GM23248 (cell line): Measurements from ENCODE around the gene CMSS1. TPM values are rescaled to one million over a fixed set of nuclear protein-coding genes. Genes with fewer than 3 reads are reported as not detected.
A peak's percentile ranks its signal among the peaks of the same experiment; 100 is the strongest.

Experiments used
- DNase-seq: peaks from one replicate; pipeline ENCODE4 v3.0.0-alpha.2; 2015
- H2AFZ ChIP-seq: fragments of 200-600 bp; sonication (generic); 2 replicates; pipeline ENCODE4 v1.6.1; 2016; ENCODE audit warnings: antibody characterized with exemption
- H3F3A ChIP-seq: fragments of 200-600 bp; sonication (generic); 2 replicates; pipeline ENCODE4 v1.6.1; 2016; ENCODE audit warnings: mild to moderate bottlenecking, antibody characterized with exemption, mixed run types; ENCODE audit not compliant: insufficient read depth
- H3K27ac ChIP-seq: fragments of 200-600 bp; sonication (generic); 2 replicates; pipeline ENCODE4 v1.5.1; 2016; ENCODE audit warnings: mild to moderate bottlenecking
- H3K27me3 ChIP-seq: fragments of 200-600 bp; sonication (generic); replicated peaks from 2 replicates; pipeline ENCODE4 v1.6.1; 2016; ENCODE audit warnings: mild to moderate bottlenecking; ENCODE audit not compliant: insufficient read depth
- H3K36me3 ChIP-seq: fragments of 200-600 bp; sonication (generic); 2 replicates; pipeline ENCODE4 v1.6.1; 2016; ENCODE audit warnings: low read depth, mild to moderate bottlenecking
- H3K4me1 ChIP-seq: fragments of 200-600 bp; sonication (generic); 2 replicates; pipeline ENCODE4 v1.6.1; 2016; ENCODE audit warnings: mild to moderate bottlenecking; ENCODE audit not compliant: insufficient read depth
- H3K4me2 ChIP-seq: fragments of 200-600 bp; sonication (generic); one replicate; pipeline ENCODE4 v1.6.1; 2016; ENCODE audit warnings: mild to moderate bottlenecking; ENCODE audit not compliant: unreplicated experiment
- H3K4me3 ChIP-seq: fragments of 200-600 bp; sonication (generic); 2 replicates; pipeline ENCODE4 v1.5.1; 2016; ENCODE audit warnings: mild to moderate bottlenecking
- H3K79me2 ChIP-seq: fragments of 200-600 bp; sonication (generic); 2 replicates; pipeline ENCODE4 v1.6.1; 2016; ENCODE audit warnings: mild to moderate bottlenecking; ENCODE audit not compliant: insufficient read depth
- H3K9ac ChIP-seq: fragments of 200-600 bp; sonication (generic); 2 replicates; pipeline ENCODE4 v1.6.1; 2016; ENCODE audit warnings: mild to moderate bottlenecking
- H3K9me2 ChIP-seq: fragments of 200-600 bp; sonication (generic); 2 replicates; pipeline ENCODE4 v1.6.1; 2016; ENCODE audit warnings: mixed run types, mild to moderate bottlenecking, moderate library complexity; ENCODE audit not compliant: insufficient read depth
- H3K9me3 ChIP-seq: fragments of 200-600 bp; sonication (generic); one replicate; pipeline ENCODE4 v1.6.1; 2017; ENCODE audit warnings: low read depth
- H4K20me1 ChIP-seq: fragments of 200-600 bp; sonication (generic); 2 replicates; pipeline ENCODE4 v1.6.0; 2016; ENCODE audit not compliant: insufficient read depth
- EZH2 ChIP-seq: fragments of 200-600 bp; sonication (generic); IDR thresholded peaks from 2 replicates; pipeline ENCODE4 v1.6.1; 2018; ENCODE audit warnings: antibody characterized with exemption, mild to moderate bottlenecking; ENCODE audit not compliant: insufficient read depth, poor library complexity, severe bottlenecking
- EZH2phosphoT487 ChIP-seq: fragments of 200-600 bp; sonication (generic); IDR thresholded peaks from 2 replicates; pipeline ENCODE4 v1.6.1; 2018; ENCODE audit warnings: antibody characterized with exemption, moderate library complexity, mild to moderate bottlenecking, low read depth; ENCODE audit not compliant: insufficient read depth
- WGBS, 2 experiments: methylation state at CpG; one replicate each; pipeline ENCODE4 v1.1.6; 2015 to 2017; ENCODE audit warnings: low lambda C conversion rate in 2 of 2, low coverage in 1 of 2; ENCODE audit errors: missing lambda C conversion rate in 2 of 2; 5-methylcytosine and 5-hydroxymethylcytosine counted together
- in situ Hi-C: fragments of 300-500 bp; cut with MboI; formaldehyde crosslinking; loops from 2 replicates; pipeline ENCODE4 v1.15.0; 2020
- polyA plus RNA-seq: library from polyadenylated mRNA; unstranded; fragments of >200 nt; fragmentation: Nextera tagmentation; extraction: Ambion mirVana; gene quantifications from 2 replicates; pipeline ENCODE4 v1.2.1, GENCODE V29; 2016
- total RNA-seq: library from RNA; depleted of rRNA; stranded (reverse); fragments of >200 nt; shearing (Covaris generic); gene quantifications from 2 replicates; pipeline ENCODE4 v1.2.3, GENCODE V29; 2014

The CMSS1 gene
- total and polyA plus RNA-seq, 2 experiments from 2014 or later = 17.2 to 26.6 TPM

- Histone ChIP-seq H3K4me1 (peaks cover 44% of the 10 kb centered on the region), H3K27me3 (no peaks in the 10 kb centered on the region), H3K4me3 (peak overlapping the region; percentile 55), H3K27ac (peak overlapping the region; percentile 71), H3K9me3 (no peaks in the 10 kb centered on the region), H3K36me3 (no peaks in the 10 kb centered on the region), H3K4me2 (peak overlapping the region; percentile 76), H3F3A (peaks cover 35% of the 10 kb centered on the region), H3K9me2 (no peaks in the 10 kb centered on the region), H4K20me1 (no peaks in the 10 kb centered on the region), H3K9ac (peak overlapping the region; percentile 49), H3K79me2 (peaks cover 8% of the 10 kb centered on the region; the same call in 1 of the 2 replicates), H2AFZ (no peak overlapping the region)
- 42 to 61% methylated on average over 1 of the region's 1 CpG for WGBS, 2 experiments
- TF ChIP-seq EZH2phosphoT487 (no peak), EZH2 (no peak)
- in situ Hi-C loops = no loop called here
- peak; percentile 25 for DNase-seq
These were observed 84.4 kb downstream of the CMSS1 start for GRCh38 chr3:99902091-99902490.

GRCh38 chr3:99903869-99904268, 86.2 kb downstream of the CMSS1 start:
- Histone ChIP-seq H3K4me3 (no peak overlapping the region), H4K20me1 (no peaks in the 10 kb centered on the region), H3K4me2 (no peak overlapping the region), H3K36me3 (no peaks in the 10 kb centered on the region), H3K9ac (no peak overlapping the region), H3K9me3 (no peaks in the 10 kb centered on the region), H3K79me2 (peaks cover 8% of the 10 kb centered on the region; the same call in 1 of the 2 replicates), H3K4me1 (peaks cover 41% of the 10 kb centered on the region), H3F3A (peaks cover 22% of the 10 kb centered on the region), H2AFZ (no peak overlapping the region), H3K27me3 (no peaks in the 10 kb centered on the region), H3K27ac (no peak overlapping the region), H3K9me2 (no peaks in the 10 kb centered on the region)
- TF ChIP-seq EZH2 (no peak), EZH2phosphoT487 (no peak)
- in situ Hi-C loops = no loop called here
- peak; percentile 21 for DNase-seq

GRCh38 chr3:99907959-99908544, 90.4 kb downstream of the CMSS1 start:
- no peak overlapping the region for H3K4me2 ChIP-seq
- in situ Hi-C loops = no loop called here
- TF ChIP-seq EZH2phosphoT487 (no peak), EZH2 (no peak)

GRCh38 chr3:99909714-99910495, 92.2 kb downstream of the CMSS1 start:
- Histone ChIP-seq H3K79me2 (no peaks in the 10 kb centered on the region), H3K9me3 (no peaks in the 10 kb centered on the region), H3K4me3 (no peak overlapping the region), H3K4me1 (peaks cover 13% of the 10 kb centered on the region), H3K27me3 (no peaks in the 10 kb centered on the region), H3K4me2 (peak overlapping the region; percentile 55), H3K9me2 (no peaks in the 10 kb centered on the region), H3K36me3 (no peaks in the 10 kb centered on the region), H3F3A (peaks cover 5% of the 10 kb centered on the region; the same call in 1 of the 2 replicates), H2AFZ (no peak overlapping the region), H3K9ac (no peak overlapping the region), H3K27ac (peak overlapping the region; percentile 0; the same call in 1 of the 2 replicates), H4K20me1 (no peaks in the 10 kb centered on the region)
- peak; percentile 89 for DNase-seq
- 52 to 59% methylated on average over 3 of the region's 3 CpGs for WGBS, 2 experiments
- TF ChIP-seq EZH2 (no peak), EZH2phosphoT487 (0 out of 2 replicates have a peak, but pooled peaks have one; percentile 34)
- in situ Hi-C loops = no loop called here

More at GRCh38 chr3:99907959-99908544, 90.4 kb downstream of the CMSS1 start:
- H3K9me2 ChIP-seq = no peaks in the 10 kb centered on the region
- no peak overlapping the region for H3K27ac ChIP-seq
- H3K9ac ChIP-seq = no peak overlapping the region
- WGBS, 2 experiments = 82 to 87% methylated on average over 2 of the region's 2 CpGs
- peaks cover 22% of the 10 kb centered on the region for H3K4me1 ChIP-seq
- peaks cover 5% of the 10 kb centered on the region; the same call in 1 of the 2 replicates for H3F3A ChIP-seq
- no peaks in the 10 kb centered on the region for H3K79me2 ChIP-seq
- no peak for DNase-seq
- no peak overlapping the region for H3K4me3 ChIP-seq
- H2AFZ ChIP-seq = no peak overlapping the region
- H4K20me1 ChIP-seq = no peaks in the 10 kb centered on the region
- no peaks in the 10 kb centered on the region for H3K9me3 ChIP-seq
- no peaks in the 10 kb centered on the region for H3K36me3 ChIP-seq
- no peaks in the 10 kb centered on the region for H3K27me3 ChIP-seq
